ENCODE results near the gene POTEJ.
"Not testable (repeated sequence)": the region's sequence is repeated elsewhere in the genome, so short reads cannot be mapped to it uniquely, and the experiment has no call there.

DNA sequence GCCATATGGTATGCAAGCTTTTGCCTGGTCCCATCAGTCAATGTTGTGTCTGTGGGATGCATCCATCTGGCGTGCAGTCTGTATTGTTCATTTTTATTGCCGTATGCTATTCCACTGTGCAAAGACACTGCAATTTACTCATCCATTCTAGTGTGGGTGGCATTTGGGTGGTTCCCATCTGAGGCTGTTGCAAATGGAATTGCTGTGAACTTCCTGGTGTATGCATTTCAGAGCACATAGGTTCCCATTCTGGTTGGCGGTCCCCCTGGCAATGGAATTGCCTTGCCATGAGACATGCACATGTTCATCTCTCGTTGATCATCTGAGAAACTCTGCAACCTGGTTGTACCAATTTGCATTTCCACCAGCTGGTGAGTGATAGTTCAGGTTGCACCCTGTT is 33.7 kb upstream of the POTEJ start:
- TF ChIP-seq, protein P1, sequence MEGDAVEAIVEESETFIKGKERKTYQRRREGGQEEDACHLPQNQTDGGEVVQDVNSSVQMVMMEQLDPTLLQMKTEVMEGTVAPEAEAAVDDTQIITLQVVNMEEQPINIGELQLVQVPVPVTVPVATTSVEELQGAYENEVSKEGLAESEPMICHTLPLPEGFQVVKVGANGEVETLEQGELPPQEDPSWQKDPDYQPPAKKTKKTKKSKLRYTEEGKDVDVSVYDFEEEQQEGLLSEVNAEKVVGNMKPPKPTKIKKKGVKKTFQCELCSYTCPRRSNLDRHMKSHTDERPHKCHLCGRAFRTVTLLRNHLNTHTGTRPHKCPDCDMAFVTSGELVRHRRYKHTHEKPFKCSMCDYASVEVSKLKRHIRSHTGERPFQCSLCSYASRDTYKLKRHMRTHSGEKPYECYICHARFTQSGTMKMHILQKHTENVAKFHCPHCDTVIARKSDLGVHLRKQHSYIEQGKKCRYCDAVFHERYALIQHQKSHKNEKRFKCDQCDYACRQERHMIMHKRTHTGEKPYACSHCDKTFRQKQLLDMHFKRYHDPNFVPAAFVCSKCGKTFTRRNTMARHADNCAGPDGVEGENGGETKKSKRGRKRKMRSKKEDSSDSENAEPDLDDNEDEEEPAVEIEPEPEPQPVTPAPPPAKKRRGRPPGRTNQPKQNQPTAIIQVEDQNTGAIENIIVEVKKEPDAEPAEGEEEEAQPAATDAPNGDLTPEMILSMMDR (IDR thresholded peaks at IDR 0.05 in 8 of 11, conservative IDR thresholded peaks at IDR 0.05 in 3 of 11), result not testable (repeated sequence)
- not testable (repeated sequence) for TF ChIP-seq POLR2AphosphoS5 (IDR thresholded peaks at IDR 0.05)
